Measurements from ENCODE around the gene CAMTA2.

The CAMTA2 gene

GRCh38 chr17:5027299-5027698 is 39.8 kb upstream of the CAMTA2 start:
- WGBS, 2 experiments (ENCODE audit: insufficient coverage in 2 of 2), result 94 to 96% methylated on average over 4 of the region's 6 CpGs
- Histone ChIP-seq H3K9me3 (ENCODE audit: control insufficient read depth, low read length) (no peaks in the 10 kb centered on the region), H3K4me3 (ENCODE audit: extremely low read depth, insufficient read depth, low read length, poor library complexity, severe bottlenecking) (no peak overlapping the region), H3K4me1 (ENCODE audit: control insufficient read depth, insufficient read depth, low read length, poor library complexity, severe bottlenecking) (no peaks in the 10 kb centered on the region), H3K36me3 (ENCODE audit: control insufficient read depth, insufficient read depth, low read length) (peaks cover 27% of the 10 kb centered on the region), H3K27ac (ENCODE audit: low read depth, low read length, severe bottlenecking) (no peak overlapping the region)

DNA sequence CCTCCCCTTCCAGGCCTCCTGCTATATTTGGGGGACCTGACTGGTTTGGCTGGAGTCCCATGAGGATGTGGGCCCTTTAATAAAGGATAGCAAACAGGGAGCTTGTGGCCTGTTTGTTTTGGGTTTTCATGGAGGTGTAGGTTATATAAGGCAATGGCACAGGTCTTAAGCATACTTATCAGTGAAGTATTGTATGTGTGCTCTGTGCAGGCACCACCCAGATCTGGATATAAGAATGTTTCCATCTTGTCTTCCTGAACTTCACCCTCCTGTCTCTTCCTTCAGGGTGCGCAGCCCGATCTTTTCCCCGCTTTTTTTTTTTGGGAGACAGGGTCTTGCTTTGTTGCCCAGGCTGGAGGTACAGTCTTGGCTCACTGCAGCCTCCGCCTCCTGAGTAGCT is 37.1 kb upstream of the CAMTA2 start:
- Histone ChIP-seq H3K27ac (ENCODE audit: low read depth, low read length, severe bottlenecking) (no peak overlapping the region), H3K4me1 (ENCODE audit: control insufficient read depth, insufficient read depth, low read length, poor library complexity, severe bottlenecking) (no peaks in the 10 kb centered on the region), H3K9me3 (ENCODE audit: control insufficient read depth, low read length) (no peaks in the 10 kb centered on the region), H3K4me3 (ENCODE audit: extremely low read depth, insufficient read depth, low read length, poor library complexity, severe bottlenecking) (no peak overlapping the region), H3K36me3 (ENCODE audit: control insufficient read depth, insufficient read depth, low read length) (peaks cover 54% of the 10 kb centered on the region)
- WGBS, 2 experiments (ENCODE audit: insufficient coverage in 2 of 2), result 92 to 100% methylated on average over 1 to 4 of the region's 4 CpGs

- H3K9me3 ChIP-seq (ENCODE audit: control insufficient read depth, low read length), result no peaks in the 10 kb centered on the region
- H3K4me3 ChIP-seq (ENCODE audit: extremely low read depth, insufficient read depth, low read length, poor library complexity, severe bottlenecking), result no peak overlapping the region
- H3K36me3 ChIP-seq (ENCODE audit: control insufficient read depth, insufficient read depth, low read length), result peaks cover 64% of the 10 kb centered on the region
- no peaks in the 10 kb centered on the region for H3K4me1 ChIP-seq (ENCODE audit: control insufficient read depth, insufficient read depth, low read length, poor library complexity, severe bottlenecking)
- 93 to 97% methylated on average over 8 to 12 of the region's 29 CpGs for WGBS, 2 experiments (ENCODE audit: insufficient coverage in 2 of 2)
- H3K27ac ChIP-seq (ENCODE audit: low read depth, low read length, severe bottlenecking), result no peak overlapping the region
These were observed 36.2 kb upstream of the CAMTA2 start for GRCh38 chr17:5023588-5024147.

GRCh38 chr17:5022171-5022711 is 34.8 kb upstream of the CAMTA2 start:
- H3K4me3 ChIP-seq (ENCODE audit: extremely low read depth, insufficient read depth, low read length, poor library complexity, severe bottlenecking), result no peak overlapping the region
- 96 to 97% methylated on average over 27 to 29 of the region's 30 CpGs for WGBS, 2 experiments (ENCODE audit: insufficient coverage in 2 of 2)
- peaks cover 76% of the 10 kb centered on the region for H3K36me3 ChIP-seq (ENCODE audit: control insufficient read depth, insufficient read depth, low read length)
- no peaks in the 10 kb centered on the region for H3K4me1 ChIP-seq (ENCODE audit: control insufficient read depth, insufficient read depth, low read length, poor library complexity, severe bottlenecking)
- no peaks in the 10 kb centered on the region for H3K9me3 ChIP-seq (ENCODE audit: control insufficient read depth, low read length)
- H3K27ac ChIP-seq (ENCODE audit: low read depth, low read length, severe bottlenecking), result no peak overlapping the region

GRCh38 chr17:5020502-5021023 is 33.1 kb upstream of the CAMTA2 start:
- H3K36me3 ChIP-seq (ENCODE audit: control insufficient read depth, insufficient read depth, low read length), result peaks cover 87% of the 10 kb centered on the region
- H3K4me3 ChIP-seq (ENCODE audit: extremely low read depth, insufficient read depth, low read length, poor library complexity, severe bottlenecking), result no peak overlapping the region
- WGBS, 2 experiments (ENCODE audit: insufficient coverage in 2 of 2), result 92 to 95% methylated on average over 12 to 20 of the region's 20 CpGs
- H3K9me3 ChIP-seq (ENCODE audit: control insufficient read depth, low read length), result no peaks in the 10 kb centered on the region
- no peak overlapping the region for H3K27ac ChIP-seq (ENCODE audit: low read depth, low read length, severe bottlenecking)
- no peaks in the 10 kb centered on the region for H3K4me1 ChIP-seq (ENCODE audit: control insufficient read depth, insufficient read depth, low read length, poor library complexity, severe bottlenecking)

DNA sequence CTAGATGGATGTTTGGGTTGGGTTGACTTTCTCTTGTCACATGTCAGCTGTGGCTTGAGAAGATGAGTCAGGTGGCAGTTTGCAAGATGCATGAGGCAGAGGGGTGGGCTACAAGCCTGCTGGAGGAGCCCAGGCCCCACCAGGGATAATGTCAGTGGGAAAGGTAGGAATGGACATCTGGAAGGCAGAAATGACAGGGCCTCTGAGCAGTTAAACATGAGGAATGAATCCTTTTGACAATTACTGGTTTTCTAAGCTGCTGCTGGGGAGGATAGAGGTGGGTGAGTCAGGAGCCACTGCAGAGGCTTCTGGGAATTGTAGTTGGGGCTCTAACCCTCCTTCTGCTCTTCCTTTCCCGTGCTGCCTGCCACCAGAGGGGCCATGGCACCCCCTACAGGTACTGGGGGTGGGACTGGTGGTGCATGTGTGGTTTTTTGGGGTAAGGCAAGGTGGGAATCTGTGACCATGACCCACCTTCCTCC is 32.0 kb upstream of the CAMTA2 start:
- H3K27ac ChIP-seq (ENCODE audit: low read depth, low read length, severe bottlenecking), result no peak overlapping the region
- H3K9me3 ChIP-seq (ENCODE audit: control insufficient read depth, low read length), result no peaks in the 10 kb centered on the region
- WGBS, 2 experiments (ENCODE audit: insufficient coverage in 2 of 2), result 80% methylated on average over 1 of the region's 1 CpG; no CpG with 5 or more reads in 1 of the 2 experiments
- no peak overlapping the region for H3K4me3 ChIP-seq (ENCODE audit: extremely low read depth, insufficient read depth, low read length, poor library complexity, severe bottlenecking)
- no peaks in the 10 kb centered on the region for H3K4me1 ChIP-seq (ENCODE audit: control insufficient read depth, insufficient read depth, low read length, poor library complexity, severe bottlenecking)
- H3K36me3 ChIP-seq (ENCODE audit: control insufficient read depth, insufficient read depth, low read length), result peaks cover 92% of the 10 kb centered on the region

DNA sequence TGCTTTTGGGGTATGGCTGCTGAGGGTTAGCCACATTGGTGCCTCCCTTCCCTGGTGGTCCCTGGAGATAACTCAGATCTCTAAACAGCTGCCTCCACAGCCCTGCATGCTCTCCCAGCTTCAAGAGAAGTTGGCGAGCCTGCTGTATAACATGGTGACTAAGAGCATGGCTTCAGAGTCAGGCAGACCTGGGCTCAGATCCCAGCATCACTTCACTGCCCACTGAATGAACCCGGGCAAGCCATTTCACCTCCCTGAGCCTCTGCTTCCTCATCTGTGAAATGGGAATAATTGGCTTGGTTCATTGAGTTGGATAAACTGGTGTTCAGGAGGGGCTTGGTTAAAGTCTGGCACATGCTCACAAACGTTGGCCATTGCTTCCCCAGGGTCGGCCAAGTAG is 26.9 kb upstream of the CAMTA2 start:
- Histone ChIP-seq H3K9me3 (ENCODE audit: control insufficient read depth, low read length) (no peaks in the 10 kb centered on the region), H3K27ac (ENCODE audit: low read depth, low read length, severe bottlenecking) (no peak overlapping the region), H3K4me3 (ENCODE audit: extremely low read depth, insufficient read depth, low read length, poor library complexity, severe bottlenecking) (no peak overlapping the region), H3K36me3 (ENCODE audit: control insufficient read depth, insufficient read depth, low read length) (peaks cover 89% of the 10 kb centered on the region), H3K4me1 (ENCODE audit: control insufficient read depth, insufficient read depth, low read length, poor library complexity, severe bottlenecking) (peaks cover 10% of the 10 kb centered on the region)
- WGBS, 2 experiments (ENCODE audit: insufficient coverage in 2 of 2), result 88 to 94% methylated on average over 3 of the region's 4 CpGs

DNA sequence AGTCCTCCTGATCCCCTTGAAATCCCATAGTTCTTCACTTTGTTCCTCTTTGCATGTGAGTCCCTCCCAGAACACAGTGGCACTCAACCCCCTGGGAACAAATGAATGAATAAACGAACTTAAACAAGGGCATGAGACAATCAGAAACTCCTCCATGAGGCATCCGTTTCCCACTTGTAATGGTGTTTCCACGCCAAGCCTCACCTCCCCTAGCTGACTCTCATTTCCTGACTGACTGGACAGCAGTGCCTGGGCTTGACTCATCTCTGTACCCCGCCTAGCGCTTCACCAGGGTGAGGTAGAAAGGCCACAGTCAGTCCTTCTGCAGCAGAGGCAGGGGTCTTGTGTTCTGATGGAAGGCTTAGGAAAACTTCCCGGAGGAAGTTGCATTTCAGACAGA is 24.5 kb upstream of the CAMTA2 start:
- H3K4me3 ChIP-seq (ENCODE audit: extremely low read depth, insufficient read depth, low read length, poor library complexity, severe bottlenecking), result no peak overlapping the region
- H3K4me1 ChIP-seq (ENCODE audit: control insufficient read depth, insufficient read depth, low read length, poor library complexity, severe bottlenecking), result peaks cover 10% of the 10 kb centered on the region
- H3K9me3 ChIP-seq (ENCODE audit: control insufficient read depth, low read length), result no peaks in the 10 kb centered on the region
- no peak overlapping the region for H3K27ac ChIP-seq (ENCODE audit: low read depth, low read length, severe bottlenecking)
- 92 to 96% methylated on average over 6 of the region's 6 CpGs for WGBS, 2 experiments (ENCODE audit: insufficient coverage in 2 of 2)
- H3K36me3 ChIP-seq (ENCODE audit: control insufficient read depth, insufficient read depth, low read length), result peaks cover 89% of the 10 kb centered on the region

- Histone ChIP-seq H3K27ac (ENCODE audit: low read depth, low read length, severe bottlenecking) (peak overlapping the region; percentile 57), H3K36me3 (ENCODE audit: control insufficient read depth, insufficient read depth, low read length) (peaks cover 89% of the 10 kb centered on the region), H3K4me1 (ENCODE audit: control insufficient read depth, insufficient read depth, low read length, poor library complexity, severe bottlenecking) (peaks cover 24% of the 10 kb centered on the region), H3K4me3 (ENCODE audit: extremely low read depth, insufficient read depth, low read length, poor library complexity, severe bottlenecking) (no peak overlapping the region), H3K9me3 (ENCODE audit: control insufficient read depth, low read length) (no peaks in the 10 kb centered on the region)
- WGBS, 2 experiments (ENCODE audit: insufficient coverage in 2 of 2), result 92 to 95% methylated on average over 8 to 13 of the region's 18 CpGs
These were observed 15.9 kb upstream of the CAMTA2 start for GRCh38 chr17:5003214-5003867.

- Histone ChIP-seq H3K36me3 (ENCODE audit: control insufficient read depth, insufficient read depth, low read length) (peaks cover 79% of the 10 kb centered on the region), H3K4me3 (ENCODE audit: extremely low read depth, insufficient read depth, low read length, poor library complexity, severe bottlenecking) (no peak overlapping the region), H3K27ac (ENCODE audit: low read depth, low read length, severe bottlenecking) (no peak overlapping the region), H3K4me1 (ENCODE audit: control insufficient read depth, insufficient read depth, low read length, poor library complexity, severe bottlenecking) (peaks cover 24% of the 10 kb centered on the region), H3K9me3 (ENCODE audit: control insufficient read depth, low read length) (no peaks in the 10 kb centered on the region)
- 96 to 98% methylated on average over 19 to 20 of the region's 20 CpGs for WGBS, 2 experiments (ENCODE audit: insufficient coverage in 2 of 2)
These were observed 14.8 kb upstream of the CAMTA2 start for GRCh38 chr17:5002121-5002788.

All from mesodermal cell (in vitro differentiated cells).